NCI-H146 treated with DMSO at 0.1 percent for 48 hours (cell line): ENCODE measurements around the gene PITX1.

Source experiments
- DNase-seq: peaks from one replicate; lab custom pipeline; 2025; ENCODE audit not compliant: unreplicated experiment; lab: John Stamatoyannopoulos, UW

Gene PITX1

DNA sequence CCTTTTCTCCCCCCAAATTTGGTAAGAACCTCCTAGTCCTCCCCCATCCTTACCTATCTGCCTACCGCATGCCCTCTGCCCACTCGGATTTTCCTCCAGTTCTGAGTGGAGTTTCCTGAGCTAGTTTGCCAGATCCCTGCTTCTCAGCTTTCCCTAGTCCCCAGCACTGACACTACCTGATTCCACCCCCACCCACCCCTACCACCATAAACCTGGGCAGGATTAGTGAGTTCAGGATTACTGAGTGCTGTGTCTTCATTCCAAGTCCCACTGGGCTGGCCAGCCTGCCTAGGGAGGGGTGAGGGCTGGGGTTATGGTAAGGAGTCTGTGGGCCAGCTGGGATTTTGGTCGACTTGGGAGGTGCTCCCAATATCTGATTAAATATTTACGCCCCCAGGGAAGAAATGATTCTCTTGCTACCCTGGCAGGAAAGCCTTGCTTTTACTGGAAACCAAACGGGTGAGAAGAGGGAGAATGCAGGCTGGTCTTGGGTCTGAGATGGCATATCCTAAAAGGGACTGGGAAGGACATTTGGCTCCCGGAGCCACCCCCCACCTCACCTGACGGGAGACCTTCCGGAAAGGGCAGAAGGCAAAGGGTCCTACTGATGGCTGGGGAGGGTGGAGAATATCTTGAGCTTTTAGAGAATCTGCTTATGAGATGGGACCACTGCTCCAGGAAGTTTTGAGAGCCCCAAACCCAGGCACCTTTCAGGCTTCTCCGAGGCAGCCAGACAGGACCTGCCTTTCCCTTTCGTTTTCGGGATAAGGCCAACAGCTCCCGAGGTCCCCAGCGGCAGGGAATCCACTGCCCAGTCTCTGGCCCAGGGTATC is 3.7 kb downstream of the PITX1 start:
- DNase-seq, result no peak

DNA sequence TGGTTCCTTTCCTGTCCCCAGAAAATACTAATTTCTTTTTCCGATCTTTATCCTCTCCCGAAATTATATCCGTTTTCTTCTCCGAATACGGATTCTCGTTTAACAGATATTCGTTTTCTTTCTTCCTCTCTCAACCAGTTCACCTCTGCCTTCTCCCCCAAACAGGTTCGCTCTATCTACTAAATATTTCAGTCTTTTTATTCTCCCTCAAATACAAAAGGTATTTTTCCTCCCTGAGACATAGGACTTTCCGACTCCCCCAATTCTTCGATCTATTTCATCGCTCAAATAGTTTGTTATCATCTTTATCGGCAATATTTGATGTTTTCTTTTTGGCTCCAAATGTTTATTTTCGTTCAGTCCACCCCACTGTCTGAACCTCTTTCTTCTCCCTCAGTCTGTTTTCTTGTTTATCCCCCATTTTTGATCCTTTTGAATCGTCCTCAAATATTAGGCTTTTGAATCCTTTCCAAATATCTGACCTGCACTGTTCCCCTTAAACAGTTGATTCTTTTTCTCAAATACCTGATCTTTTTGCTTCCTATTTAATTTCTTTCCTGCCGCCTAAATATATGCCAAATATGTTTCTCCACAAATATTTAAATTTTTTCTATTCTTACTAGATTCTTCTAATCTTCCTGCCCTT is 4.4 kb downstream of the PITX1 start:
- DNase-seq, result no peak

DNA sequence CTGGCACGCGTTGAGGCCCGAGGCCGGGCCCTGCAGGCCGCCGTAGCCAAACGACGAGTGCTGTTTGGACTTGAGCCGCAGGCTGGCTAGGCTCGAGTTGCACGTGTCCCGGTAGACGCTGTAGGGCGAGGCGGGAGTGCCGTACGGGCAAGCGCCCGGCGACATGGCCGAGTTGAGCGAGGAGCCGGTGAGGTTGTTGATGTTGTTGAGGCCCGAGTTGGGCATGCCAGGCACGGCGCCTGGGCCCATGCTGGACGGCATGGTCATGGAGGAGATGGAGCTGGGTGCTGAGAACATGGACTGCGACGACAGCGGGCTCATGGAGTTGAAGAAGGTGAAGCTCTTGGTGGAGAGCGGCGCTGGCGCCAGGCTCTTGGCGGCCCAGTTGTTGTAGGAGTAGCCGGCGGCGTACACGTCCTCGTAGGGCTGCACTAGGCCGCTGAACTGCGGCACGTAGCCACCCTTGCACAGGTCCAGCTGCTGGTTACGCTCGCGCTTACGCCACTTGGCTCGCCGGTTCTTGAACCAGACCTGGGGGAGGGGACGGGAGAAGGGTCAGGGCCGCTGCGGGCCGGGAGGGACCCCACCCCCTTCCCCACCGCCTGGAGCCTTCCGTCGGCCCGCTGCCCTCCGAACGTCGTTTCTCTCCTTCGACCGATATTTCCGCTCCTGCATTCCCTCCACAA is 5.1 kb downstream of the PITX1 start:
- no peak for DNase-seq

DNA sequence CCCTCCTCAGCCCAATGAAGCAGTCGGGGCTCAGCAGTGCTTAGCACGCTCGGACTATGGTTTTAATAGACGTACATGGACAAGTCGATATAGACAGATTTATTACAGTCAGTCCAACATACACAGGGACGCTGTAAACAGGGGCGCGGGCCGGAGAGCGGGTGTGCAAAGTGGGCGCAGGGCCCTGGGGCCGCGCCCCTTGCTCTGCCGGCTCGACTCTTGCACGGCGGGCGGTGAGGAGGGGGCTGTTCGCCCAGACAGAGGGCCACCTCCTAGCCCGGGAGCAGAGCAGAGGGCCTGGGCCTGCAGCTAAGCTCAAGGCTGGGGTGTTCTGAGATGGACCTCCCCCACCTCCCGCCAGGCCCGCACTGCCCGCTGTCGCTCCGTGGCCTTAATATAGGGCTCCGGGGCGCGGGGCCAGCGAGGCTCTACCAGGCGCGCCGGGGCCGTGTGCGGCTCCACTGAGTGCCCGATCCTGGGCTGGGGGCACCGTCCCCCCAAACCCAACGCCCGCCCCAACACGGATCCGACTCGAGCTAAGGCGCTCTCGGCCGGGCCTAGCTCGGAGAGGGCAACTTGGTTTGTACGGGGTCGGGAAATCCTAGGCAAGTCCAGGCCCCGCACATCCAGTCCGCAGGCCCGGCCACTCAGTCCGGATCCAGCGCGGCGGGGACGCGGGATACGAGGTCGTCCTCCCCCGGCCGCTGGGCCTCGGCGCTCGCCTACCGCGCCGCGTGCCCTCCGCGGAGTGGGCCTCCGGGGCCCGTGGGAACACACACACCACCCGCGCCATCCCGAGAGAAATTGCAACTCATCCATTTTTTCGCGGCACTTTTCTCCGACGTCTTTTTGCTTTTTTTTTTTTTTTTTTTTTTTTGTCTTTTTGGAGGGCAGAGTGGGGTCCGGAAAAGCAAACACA is 6.1 kb downstream of the PITX1 start:
- no peak for DNase-seq

DNA sequence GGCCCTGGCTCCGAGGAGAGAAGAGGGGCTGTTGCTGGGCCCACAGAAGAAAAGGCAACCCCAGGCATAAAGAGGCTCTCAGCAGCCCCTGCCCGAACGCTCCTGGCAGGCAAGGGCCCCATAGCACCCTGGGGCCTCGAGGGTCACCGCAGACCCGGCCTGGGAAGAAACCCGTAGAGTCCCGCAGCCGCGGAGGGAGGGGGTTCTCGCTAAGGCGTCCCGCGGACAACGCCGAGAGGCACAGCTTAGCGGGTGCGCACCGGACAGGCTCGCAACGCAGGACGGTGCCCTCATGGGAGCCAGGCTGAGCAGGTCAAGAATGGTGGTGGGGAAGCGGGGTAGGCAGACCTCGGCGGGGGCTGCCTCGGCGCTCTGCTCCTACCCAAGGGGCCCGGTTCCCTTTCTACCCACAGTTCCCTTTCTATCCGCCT is 6.7 kb downstream of the PITX1 start:
- DNase-seq, result no peak

DNA sequence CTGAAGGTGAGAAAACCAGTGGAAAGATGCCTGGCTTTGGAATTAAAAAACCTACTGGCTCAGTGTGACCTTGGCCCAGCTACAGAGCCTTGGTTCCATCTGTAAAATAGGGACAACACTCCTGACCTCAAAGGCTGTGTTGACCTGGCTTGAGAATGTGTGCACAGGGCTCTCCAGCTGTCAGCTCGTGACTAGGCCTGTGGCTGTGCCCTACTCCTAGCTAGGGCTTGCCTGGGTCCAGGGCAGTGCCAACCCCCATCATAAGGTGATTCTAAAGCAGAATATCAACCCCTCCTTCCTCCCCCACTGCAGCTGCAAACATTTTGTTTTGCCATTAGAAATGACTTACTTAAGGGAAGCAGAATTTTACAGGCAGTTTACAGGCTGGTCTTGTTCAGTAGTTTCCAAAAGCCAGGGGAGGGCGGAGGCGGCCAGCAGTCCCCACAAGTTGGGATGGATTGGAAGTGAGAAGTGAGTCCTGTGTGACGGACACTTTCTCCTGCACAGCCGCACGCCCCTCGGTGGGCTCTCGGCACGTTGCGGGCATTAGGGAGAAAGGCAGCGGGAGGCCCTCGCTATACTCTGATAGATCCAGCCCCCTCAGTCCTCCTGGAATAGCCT is 7.3 kb downstream of the PITX1 start:
- DNase-seq, result no peak

DNA sequence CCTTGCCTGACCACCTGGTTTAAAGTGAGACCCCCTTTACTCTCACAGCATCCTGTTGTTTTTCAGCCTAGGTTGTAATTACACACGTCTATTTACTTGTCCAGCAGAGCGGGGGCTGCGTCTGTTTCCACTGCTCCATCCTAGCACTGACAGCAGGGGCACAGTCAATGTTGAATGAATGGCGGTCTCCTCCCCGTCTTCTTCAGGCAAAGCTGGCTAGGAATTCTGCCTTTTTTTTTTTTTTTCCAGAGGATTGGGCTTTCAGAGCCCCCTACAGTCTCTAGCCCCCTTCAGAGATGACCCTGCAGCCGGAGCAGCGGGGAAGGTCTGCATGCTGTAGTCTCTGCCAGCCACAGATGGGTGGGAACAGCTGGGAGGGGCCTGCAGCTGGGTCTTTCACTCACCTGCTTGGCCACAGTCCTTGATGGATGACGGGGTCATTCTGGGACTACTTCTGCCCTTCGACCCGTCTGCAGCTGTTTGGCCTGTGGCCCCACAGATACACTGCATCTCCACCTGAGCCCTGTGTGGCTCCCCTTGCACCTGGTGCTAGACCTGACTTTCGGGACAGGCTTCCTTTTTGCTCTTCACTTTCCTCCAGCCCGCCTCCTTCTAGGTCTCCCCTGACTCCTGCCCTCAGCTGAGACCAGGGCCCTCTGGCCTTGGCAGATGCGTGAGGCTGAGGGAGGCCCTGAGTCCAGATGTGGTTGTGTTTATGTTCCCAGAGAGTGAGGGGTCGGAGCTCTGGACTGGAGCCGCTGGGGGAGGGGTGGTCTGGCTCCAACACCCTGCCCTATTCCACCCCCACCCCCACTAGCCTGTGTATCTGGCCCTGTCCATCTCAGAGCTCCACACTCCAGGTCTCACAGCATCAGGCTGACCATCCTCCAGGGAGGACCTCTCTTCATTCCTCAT is 8.0 kb downstream of the PITX1 start:
- DNase-seq, result no peak

DNA sequence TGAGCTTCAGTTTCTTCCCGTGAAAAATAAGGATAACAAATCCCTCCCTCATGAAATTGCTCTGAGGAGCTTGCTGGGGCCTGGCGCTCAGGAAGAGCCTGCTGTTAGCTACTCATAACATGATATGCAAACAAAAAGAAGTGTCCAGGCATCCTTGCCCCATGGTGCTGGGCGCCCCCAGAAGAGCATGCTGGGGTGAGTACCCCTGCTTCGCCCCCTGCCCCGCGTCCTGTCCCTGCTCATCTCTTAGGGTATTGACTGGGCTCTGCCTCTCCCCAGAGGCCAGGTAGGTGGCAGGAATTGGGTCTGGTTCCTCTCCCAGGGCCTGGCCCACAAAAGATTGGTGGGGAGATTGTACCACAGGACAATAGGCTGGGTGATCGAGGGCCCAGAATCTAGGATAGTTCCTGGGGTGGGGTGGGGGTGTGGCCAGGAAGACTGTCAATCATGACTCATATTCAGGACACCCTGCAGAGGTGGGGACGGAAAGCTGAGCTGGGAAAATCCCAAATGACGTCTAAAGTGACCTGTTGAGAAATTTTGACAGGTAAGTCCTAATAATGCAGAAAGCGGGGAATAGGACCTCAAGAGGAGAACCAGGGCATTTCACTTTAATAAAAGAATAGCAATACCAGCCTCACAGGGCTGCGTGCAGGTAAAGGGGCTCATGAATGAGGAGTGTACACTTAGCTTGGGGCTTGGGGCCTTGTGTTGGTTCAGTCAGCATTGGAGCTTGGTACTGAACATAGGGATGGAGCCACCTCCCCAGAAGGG is 8.9 kb downstream of the PITX1 start:
- no peak for DNase-seq

DNA sequence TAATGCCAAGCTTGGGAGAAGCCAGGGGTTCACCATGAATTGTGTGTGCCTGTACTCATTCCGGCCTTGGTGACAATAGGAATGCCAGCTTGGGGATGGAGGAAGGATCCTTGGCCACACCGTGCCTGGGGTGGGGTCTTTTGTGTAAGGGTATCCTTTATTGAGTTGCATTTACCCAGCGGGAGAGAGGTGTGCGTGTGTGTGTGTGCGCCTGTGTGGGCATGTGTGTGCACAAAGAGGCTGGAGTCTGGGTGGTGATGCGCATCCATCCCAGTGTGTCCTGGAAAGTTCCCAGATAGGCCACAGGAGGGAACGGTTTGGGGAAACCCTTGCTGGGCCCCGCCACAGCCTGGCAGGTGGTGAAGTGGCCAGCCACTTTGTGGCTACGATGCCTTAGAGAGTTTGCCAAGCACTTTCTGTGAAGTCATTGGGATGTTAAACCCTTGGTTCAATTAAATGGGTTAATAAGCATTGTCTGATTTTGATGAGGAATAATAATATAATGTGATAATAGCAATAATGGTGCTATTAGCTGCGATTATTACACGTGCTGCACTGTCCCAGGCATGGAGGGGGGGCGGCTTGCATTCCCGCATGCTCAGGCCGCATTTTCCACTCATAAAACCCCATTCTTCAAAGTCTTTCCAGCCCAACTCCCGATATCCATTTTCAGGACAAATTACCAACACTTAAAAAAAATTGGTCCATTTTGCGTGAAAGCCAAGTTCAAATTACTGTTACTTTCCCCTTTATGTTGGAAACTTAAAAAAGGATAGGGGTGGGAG is 13.7 kb downstream of the PITX1 start:
- no peak for DNase-seq

DNA sequence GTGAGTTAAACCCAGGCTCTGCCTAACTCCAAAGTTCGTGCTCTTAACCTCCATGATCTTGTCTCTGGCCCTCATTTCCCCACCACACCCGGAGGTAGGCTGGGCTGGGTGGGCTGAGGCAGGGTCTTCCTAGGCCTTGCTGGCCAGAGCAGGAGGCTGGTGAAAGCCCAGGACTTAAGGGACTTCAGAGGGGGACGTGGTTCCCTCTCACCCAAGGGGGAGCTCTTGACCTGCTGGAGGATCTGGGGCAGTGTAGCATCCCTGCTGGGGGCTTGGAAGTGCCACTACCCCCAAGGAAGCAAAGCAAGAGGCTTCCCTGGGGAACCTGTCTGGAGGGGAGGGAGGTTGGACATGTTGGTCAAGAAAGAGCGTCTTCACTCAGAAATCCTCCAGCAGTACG is 14.7 kb downstream of the PITX1 start:
- no peak for DNase-seq

DNA sequence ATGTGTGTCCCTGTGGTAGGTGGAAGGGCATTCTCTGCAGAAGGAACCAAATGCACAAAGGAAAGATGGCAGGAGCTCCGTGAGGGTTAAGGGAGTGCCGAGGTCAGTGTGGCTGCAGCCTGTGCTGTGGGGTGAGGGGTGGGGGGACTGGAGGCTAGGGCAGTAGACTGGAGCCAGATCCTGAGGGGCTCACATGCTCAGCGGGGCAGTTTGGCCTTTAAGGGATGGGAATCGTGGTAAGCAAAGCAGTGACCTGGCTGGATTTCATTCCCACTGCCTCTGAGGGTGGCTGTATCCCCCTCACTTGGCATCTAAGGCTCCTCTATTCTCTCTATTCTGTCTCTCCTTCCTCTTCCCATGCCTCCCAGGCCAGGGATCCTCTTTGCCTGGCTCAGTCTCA is 15.6 kb downstream of the PITX1 start:
- no peak for DNase-seq

DNA sequence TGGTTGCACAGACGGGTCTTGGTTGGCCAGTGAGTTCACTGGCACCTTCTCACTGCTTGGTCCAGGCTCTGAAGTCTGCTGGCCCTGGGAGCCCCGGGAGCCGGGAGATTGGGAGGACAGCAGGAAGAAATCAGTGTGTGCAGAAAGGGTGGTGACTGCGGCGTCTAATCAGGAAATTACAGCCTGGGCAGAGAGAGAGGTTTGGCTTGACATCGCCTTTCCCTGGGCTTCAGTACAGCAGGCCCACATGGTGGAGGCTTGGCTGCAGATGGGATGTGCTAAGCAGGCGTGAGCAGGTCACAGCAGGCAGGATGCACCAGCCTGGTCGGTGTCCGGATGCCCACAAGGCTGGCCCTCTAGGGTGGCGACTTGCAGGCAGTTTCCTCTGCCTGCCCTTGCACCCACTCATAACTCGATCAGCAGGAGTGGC is 17.2 kb downstream of the PITX1 start:
- DNase-seq, result no peak

DNA sequence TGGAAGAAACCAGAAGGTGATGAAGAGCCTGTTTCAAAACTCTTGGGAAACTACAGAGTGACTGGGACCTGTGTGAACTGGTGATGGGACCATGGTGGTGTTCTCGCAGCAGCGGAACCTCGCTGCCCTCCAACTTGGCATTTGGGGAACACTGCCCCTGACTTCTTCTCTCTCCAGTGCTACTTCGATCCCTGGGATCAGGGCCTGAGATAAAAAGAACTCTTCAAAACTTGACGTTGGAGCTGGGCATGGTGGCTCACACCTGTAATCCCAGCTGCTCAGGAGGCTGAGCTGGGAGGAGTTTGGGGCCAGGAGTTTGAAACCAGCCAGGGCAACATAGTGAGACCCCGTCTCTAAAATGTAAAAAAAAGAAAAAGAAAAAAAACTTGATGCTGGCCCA is 18.1 kb downstream of the PITX1 start:
- no peak for DNase-seq

DNA sequence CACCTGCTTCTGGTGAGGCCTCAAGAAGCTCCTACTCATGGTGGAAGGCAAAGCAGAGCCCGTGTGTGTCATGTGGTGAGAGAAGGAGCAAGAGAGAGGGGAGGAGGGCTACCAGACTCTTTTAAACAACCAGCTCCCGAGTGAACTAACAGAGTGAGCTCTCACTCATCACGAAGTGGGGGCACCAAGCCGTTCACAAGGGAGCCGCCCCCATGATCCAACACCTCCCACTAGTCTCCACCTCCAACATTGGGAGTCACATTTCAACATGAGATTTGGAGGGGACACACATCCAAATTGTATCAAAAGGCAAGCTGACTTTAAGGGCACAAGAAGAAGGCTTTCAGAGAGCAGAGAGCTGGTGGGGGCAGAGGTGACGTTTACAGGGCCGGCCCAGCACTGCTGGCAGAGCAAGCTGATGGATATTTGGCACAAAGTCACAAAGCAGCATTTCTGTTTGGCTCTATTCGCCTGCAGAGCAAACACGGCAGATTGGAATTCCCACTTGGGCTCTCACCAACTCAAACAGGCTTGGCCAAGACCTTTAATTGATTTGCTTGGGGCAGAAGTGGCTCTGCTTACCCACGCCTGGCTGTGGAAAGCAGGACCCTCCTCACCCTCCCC is 20.0 kb downstream of the PITX1 start:
- no peak for DNase-seq

DNA sequence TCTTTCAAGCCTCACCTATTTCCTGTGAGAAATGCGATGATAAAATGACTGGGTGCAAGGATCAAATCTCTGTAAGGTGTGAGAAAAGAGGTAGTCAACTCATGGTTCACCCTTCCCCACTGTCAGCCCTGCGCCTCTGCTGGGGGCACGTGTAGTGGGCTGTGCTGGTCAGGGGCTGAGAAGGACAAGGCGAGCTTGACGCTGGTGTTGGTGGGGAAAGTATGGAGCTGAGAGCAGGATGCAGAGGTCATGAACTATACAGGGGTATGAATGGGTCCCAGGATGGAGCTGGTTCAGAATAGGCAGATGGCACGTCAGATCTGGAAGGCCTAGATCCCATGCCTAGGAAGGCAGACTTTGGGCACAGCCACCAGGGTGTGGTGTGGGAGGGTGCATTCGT is 20.6 kb downstream of the PITX1 start:
- DNase-seq, result no peak

DNA sequence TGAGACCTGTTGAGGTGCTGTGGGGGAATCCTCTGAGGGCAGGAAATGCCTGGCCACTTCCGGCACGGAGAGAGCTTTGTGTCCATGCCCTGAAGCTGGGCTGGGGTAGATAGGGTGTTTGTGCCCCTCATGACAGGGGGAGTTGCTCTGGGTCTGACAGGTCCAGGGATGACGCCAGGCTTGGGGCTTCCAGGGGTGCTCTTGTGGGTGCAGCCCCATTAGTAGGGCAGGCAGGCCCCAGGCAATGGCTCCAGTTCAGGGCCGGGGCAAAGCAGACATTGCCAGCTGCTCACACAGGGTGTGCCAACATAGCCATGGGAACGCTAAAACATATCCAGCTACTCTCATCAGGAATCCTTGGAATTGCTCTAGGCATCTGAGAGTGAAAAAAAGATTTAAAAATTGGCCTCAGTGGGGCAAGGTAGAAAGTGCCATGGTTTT is 21.1 kb downstream of the PITX1 start:
- no peak for DNase-seq

DNA sequence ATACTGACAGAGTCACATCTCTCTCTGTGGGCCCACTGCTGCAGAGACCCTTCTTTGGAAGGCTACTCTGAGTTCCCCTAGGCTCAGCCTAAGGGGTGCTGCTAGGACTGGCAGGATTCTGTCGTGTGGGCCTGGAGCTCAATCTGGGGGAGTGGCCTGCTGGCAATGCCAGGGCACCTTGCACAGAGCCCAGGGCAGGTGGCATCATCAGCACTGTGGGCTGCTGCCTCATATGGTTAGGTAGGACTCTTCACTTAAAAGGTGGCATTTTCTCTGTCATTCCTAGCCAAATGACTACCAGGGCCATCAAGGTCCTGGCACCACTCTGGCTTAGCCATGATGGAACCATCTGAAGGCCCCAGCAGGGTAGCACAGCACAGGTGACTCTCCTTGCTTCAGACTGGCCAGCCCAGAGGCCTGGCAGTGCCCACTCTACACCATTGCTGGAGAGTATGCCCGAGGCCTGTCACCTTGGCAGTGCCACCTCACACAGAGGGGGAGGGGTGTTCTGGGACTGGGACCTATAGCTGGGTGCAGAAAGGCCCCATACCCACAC is 21.9 kb downstream of the PITX1 start:
- no peak for DNase-seq
